HCT116 (cell line): Measurements from ENCODE around the gene RNF148.

Experiments used
- CTCF ChIP-seq, 3 experiments: fragments of 200-600 bp in 1 of 3; sonication (generic) in 1 of 3; IDR thresholded peaks in 2 of 3; conservative IDR thresholded peaks in 1 of 3; 2 replicates each; pipeline ENCODE4 v1.5.1; 2012 to 2017; ENCODE audit warnings: low read depth in 2 of 3, low read length in 2 of 3, antibody characterized with exemption in 1 of 3, borderline replicate concordance in 1 of 3, control low read depth in 1 of 3, mild to moderate bottlenecking in 1 of 3, mixed read lengths in 1 of 3, mixed run types in 1 of 3, moderate library complexity in 1 of 3; ENCODE audit not compliant: insufficient read depth in 1 of 3
- EGR1 ChIP-seq: IDR thresholded peaks from 2 replicates; pipeline ENCODE4 v1.6.1; 2012; ENCODE audit warnings: low read depth
- MAX ChIP-seq: IDR thresholded peaks from 2 replicates; pipeline ENCODE4 v1.6.1; 2012
- POLR2A ChIP-seq: IDR thresholded peaks from 2 replicates; pipeline ENCODE4 v1.7.0; 2011; ENCODE audit warnings: borderline replicate concordance; ENCODE audit not compliant: insufficient read depth, insufficient read length; ENCODE audit errors: extremely low read depth
- RAD21 ChIP-seq: IDR thresholded peaks from 2 replicates; pipeline ENCODE4 v1.6.1; 2012; ENCODE audit warnings: low read depth, mild to moderate bottlenecking
- SP1 ChIP-seq: IDR thresholded peaks from 2 replicates; pipeline ENCODE4 v1.6.1; 2012; ENCODE audit warnings: low read depth
- YY1 ChIP-seq: IDR thresholded peaks from 2 replicates; pipeline ENCODE4 v1.6.1; 2011; ENCODE audit warnings: low read length, low read depth, moderate library complexity, mild to moderate bottlenecking; ENCODE audit not compliant: insufficient replicate concordance; ENCODE audit errors: extremely low read depth
- ZBTB33 ChIP-seq: IDR thresholded peaks from 2 replicates; pipeline ENCODE4 v1.6.1; 2011; ENCODE audit warnings: mild to moderate bottlenecking, low read length, moderate library complexity; ENCODE audit not compliant: insufficient replicate concordance; ENCODE audit errors: extremely low read depth

- no peak for TF ChIP-seq YY1
- no peak for TF ChIP-seq SP1
- TF ChIP-seq ZBTB33, result no peak
- no peak for TF ChIP-seq CTCF (IDR thresholded peaks at IDR 0.05 in 2 of 3, conservative IDR thresholded peaks at IDR 0.05 in 1 of 3; ENCODE audit: borderline replicate concordance in 1 of 3, insufficient read depth in 1 of 3, low read depth in 2 of 3, low read length in 2 of 3)
- TF ChIP-seq POLR2A, result no peak
- no peak for TF ChIP-seq RAD21
- TF ChIP-seq MAX, result no peak
- TF ChIP-seq EGR1, result no peak
Observed at GRCh38 chr7:122663733-122664132, 39.0 kb downstream of the RNF148 start.
